HEK293T (cell line): ENCODE data around the gene ABHD10.

Source experiments
- CTBP1 ChIP-seq: fragments of 450-650 bp; IDR thresholded peaks from 2 replicates; pipeline ENCODE4 v1.6.1; 2016; ENCODE audit warnings: borderline replicate concordance
- SP1 ChIP-seq: fragments of 450-650 bp; IDR thresholded peaks from 2 replicates; pipeline ENCODE4 v1.6.1; 2017

GRCh38 chr3:111937871-111938270 lies 41.0 kb upstream of the ABHD10 start:
- no peak for TF ChIP-seq CTBP1
- TF ChIP-seq SP1, result no peak
